ENCODE data around the gene KRT85. TPM values are rescaled to one million over a fixed set of nuclear protein-coding genes. Genes with fewer than 3 reads are reported as not detected.

The KRT85 gene
- total and polyA plus RNA-seq, 2 of the 4 experiments (the other 2 are of a cell fraction) = not detected

DNA sequence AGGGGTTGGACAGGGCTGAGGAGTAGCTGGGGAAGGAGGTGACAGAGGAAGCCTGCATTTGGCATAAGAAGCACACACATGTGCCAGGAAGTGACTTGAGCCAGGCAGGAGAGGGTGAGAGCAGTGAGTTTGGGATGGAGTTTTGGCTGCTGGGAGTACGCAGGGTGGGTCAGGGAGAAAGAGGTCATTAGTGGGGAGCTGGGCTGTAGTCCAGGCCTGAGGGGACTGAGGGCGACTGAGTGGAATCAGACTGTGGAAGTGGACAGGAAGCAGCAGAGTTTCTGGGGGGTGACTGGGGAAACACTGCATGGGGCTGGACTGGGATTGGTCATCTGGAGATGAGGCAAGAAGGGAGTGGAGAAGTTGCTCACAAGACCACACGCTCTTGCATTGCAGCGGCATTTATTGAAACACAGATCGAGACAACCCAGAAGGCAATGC, 7.6 kb downstream of the KRT85 start:
- Histone ChIP-seq H4K20me1 (ENCODE audit: insufficient read depth, low read length) (no peaks in the 10 kb centered on the region), H3K9me3 (ENCODE audit: control insufficient read depth, insufficient read depth, low read length) (no peaks in the 10 kb centered on the region), H3K9ac (ENCODE audit: low read depth, low read length) (no peak overlapping the region), H2BK120ac (ENCODE audit: low read depth, low read length) (no peak overlapping the region), H4K5ac (ENCODE audit: low read depth, low read length) (no peak overlapping the region), H2BK20ac (ENCODE audit: low read depth, low read length) (no peak overlapping the region), H3K4me2 (ENCODE audit: low read depth, low read length) (no peak overlapping the region), H3K14ac (replicated peaks; ENCODE audit: low read depth, low read length) (no peak overlapping the region), H3K23ac (ENCODE audit: low read depth, low read length) (no peak overlapping the region), H3K18ac (ENCODE audit: low read depth, low read length) (no peak overlapping the region), H2BK5ac (ENCODE audit: low read depth, low read length, poor library complexity, severe bottlenecking) (no peak overlapping the region), H4K91ac (ENCODE audit: insufficient read depth, low read depth, low read length) (no peak overlapping the region), H2AK9ac (replicated peaks; ENCODE audit: low read depth, low read length, poor library complexity) (no peak overlapping the region), H3K4me3 (ENCODE audit: insufficient read depth, low read depth, low read length) (no peak overlapping the region), H4K8ac (ENCODE audit: low read depth in 2 of 2, low read length in 2 of 2) (no peak overlapping the region), H3K4me1 (ENCODE audit: control insufficient read depth, insufficient read depth, low read length) (no peaks in the 10 kb centered on the region), H3K79me1 (ENCODE audit: low read depth in 1 of 2, low read length in 2 of 2) (no peaks in the 10 kb centered on the region), H2AFZ (replicated peaks; ENCODE audit: low read length, poor library complexity) (no peak overlapping the region), H3K27me3 (ENCODE audit: control insufficient read depth, insufficient read depth, low read length) (peaks cover 44% of the 10 kb centered on the region), H2BK15ac (ENCODE audit: low read depth, low read length) (no peak overlapping the region), H3K36me3 (ENCODE audit: control insufficient read depth, insufficient read depth, low read length) (no peaks in the 10 kb centered on the region), H3K9me1 (ENCODE audit: insufficient read depth, low read length) (no peaks in the 10 kb centered on the region), H2AK5ac (ENCODE audit: low read depth, low read length) (no peak overlapping the region), H3K4ac (ENCODE audit: low read depth, low read length) (no peak overlapping the region), H3K56ac (ENCODE audit: extremely low read depth, insufficient read depth, low read length) (no peak overlapping the region), H3K27ac (ENCODE audit: insufficient read depth, low read length) (no peak overlapping the region)
- in situ Hi-C loops (cut with MboI; ENCODE audit: low sequenced_read_pairs) = no loop called here
- ChIA-PET POLR2A (ENCODE audit: unreplicated experiment) (no interaction called here), CTCF (no interaction called here)
- BruUV-seq (replicated peaks) = no TSS peak
- WGBS, 2 experiments (ENCODE audit: extremely low coverage in 2 of 2, insufficient read length in 1 of 2) = 28% methylated on average over 4 of the region's 5 CpGs; no CpG with 5 or more reads in 1 of the 2 experiments
- TF ChIP-seq MAFK (IDR thresholded peaks at IDR 0.05; ENCODE audit: low read depth, low read length) = no peak
- TF ChIP-seq RCOR1 (IDR thresholded peaks at IDR 0.05; ENCODE audit: insufficient replicate concordance, low read length) = no peak
- no peak for TF ChIP-seq RFX5 (IDR thresholded peaks at IDR 0.05; ENCODE audit: low read depth, low read length)
- no peak for TF ChIP-seq CHD1 (IDR thresholded peaks at IDR 0.05; ENCODE audit: low read depth, low read length)
- TF ChIP-seq MXI1 (IDR thresholded peaks at IDR 0.05; ENCODE audit: borderline replicate concordance, low read depth, low read length) = no peak
- DNase-seq (no peak), ATAC-seq (ENCODE audit: low read depth) (no peak)
- dilution Hi-C loops (cut with HindIII; ENCODE audit: low sequenced_read_pairs, unreplicated experiment) = no loop called here
- intact Hi-C loops (cut with micrococcal nuclease) = no loop called here
